ENCODE data around the gene PTPRG.

The PTPRG gene

GRCh38 chr3:61915296-61915695 lies 353.9 kb downstream of the PTPRG start:
- DNase-seq: no peak

- DNase-seq: no peak
Measured at GRCh38 chr3:61919371-61919770, 358.0 kb downstream of the PTPRG start.

- no peak for DNase-seq
Measured at GRCh38 chr3:61922118-61922517, 360.7 kb downstream of the PTPRG start.

- no peak for DNase-seq
Measured at GRCh38 chr3:61924090-61924735, 362.8 kb downstream of the PTPRG start.

- no peak for DNase-seq
Measured at GRCh38 chr3:61924991-61925390, 363.6 kb downstream of the PTPRG start.

- peak in 2 of 58 donors; percentile 5 to 22 for DNase-seq
Measured at GRCh38 chr3:61925721-61926120, 364.4 kb downstream of the PTPRG start.

GRCh38 chr3:61926923-61927322 lies 365.6 kb downstream of the PTPRG start:
- DNase-seq: no peak

- peak in 46 of 58 donors; percentile 8 to 78 (median 40) for DNase-seq
Measured at GRCh38 chr3:61927332-61927731, 366.0 kb downstream of the PTPRG start.

GRCh38 chr3:61928039-61928438 lies 366.7 kb downstream of the PTPRG start:
- DNase-seq: no peak

- DNase-seq: no peak
Measured at GRCh38 chr3:61928776-61929314, 367.5 kb downstream of the PTPRG start.

- no peak for DNase-seq
Measured at GRCh38 chr3:61929617-61930016, 368.2 kb downstream of the PTPRG start.

GRCh38 chr3:61932499-61932898 lies 371.1 kb downstream of the PTPRG start:
- DNase-seq: no peak

GRCh38 chr3:61933798-61934504 lies 372.6 kb downstream of the PTPRG start:
- DNase-seq: no peak

- DNase-seq: no peak
Measured at GRCh38 chr3:61934505-61934871, 373.1 kb downstream of the PTPRG start.

GRCh38 chr3:61935814-61936213 lies 374.4 kb downstream of the PTPRG start:
- DNase-seq: no peak

GRCh38 chr3:61936344-61936937 lies 375.1 kb downstream of the PTPRG start:
- no peak for DNase-seq

- DNase-seq: peak in 2 of 58 donors; percentile 4 to 28
Measured at GRCh38 chr3:61937477-61937876, 376.1 kb downstream of the PTPRG start.

GRCh38 chr3:61938878-61939549 lies 377.6 kb downstream of the PTPRG start:
- DNase-seq: no peak

GRCh38 chr3:61940236-61940635 lies 378.9 kb downstream of the PTPRG start:
- DNase-seq: no peak

GRCh38 chr3:61943975-61944374 lies 382.6 kb downstream of the PTPRG start:
- DNase-seq: no peak

GRCh38 chr3:61944726-61945125 lies 383.4 kb downstream of the PTPRG start:
- no peak for DNase-seq

- DNase-seq: no peak
Measured at GRCh38 chr3:61945657-61946056, 384.3 kb downstream of the PTPRG start.

Data from anterior cingulate cortex (tissue), 58 donors.